GM23248 (cell line): ENCODE data around the gene IRF8. TPM values are rescaled to one million over a fixed set of nuclear protein-coding genes. Genes with fewer than 3 reads are reported as not detected.
A peak's percentile ranks its signal among the peaks of the same experiment; 100 is the strongest.

Source experiments
- DNase-seq: peaks from one replicate; pipeline ENCODE4 v3.0.0-alpha.2; 2015
- H2AFZ ChIP-seq: fragments of 200-600 bp; sonication (generic); 2 replicates; pipeline ENCODE4 v1.6.1; 2016; ENCODE audit warnings: antibody characterized with exemption
- H3F3A ChIP-seq: fragments of 200-600 bp; sonication (generic); 2 replicates; pipeline ENCODE4 v1.6.1; 2016; ENCODE audit warnings: mild to moderate bottlenecking, antibody characterized with exemption, mixed run types; ENCODE audit not compliant: insufficient read depth
- H3K27ac ChIP-seq: fragments of 200-600 bp; sonication (generic); 2 replicates; pipeline ENCODE4 v1.5.1; 2016; ENCODE audit warnings: mild to moderate bottlenecking
- H3K27me3 ChIP-seq: fragments of 200-600 bp; sonication (generic); replicated peaks from 2 replicates; pipeline ENCODE4 v1.6.1; 2016; ENCODE audit warnings: mild to moderate bottlenecking; ENCODE audit not compliant: insufficient read depth
- H3K36me3 ChIP-seq: fragments of 200-600 bp; sonication (generic); 2 replicates; pipeline ENCODE4 v1.6.1; 2016; ENCODE audit warnings: low read depth, mild to moderate bottlenecking
- H3K4me1 ChIP-seq: fragments of 200-600 bp; sonication (generic); 2 replicates; pipeline ENCODE4 v1.6.1; 2016; ENCODE audit warnings: mild to moderate bottlenecking; ENCODE audit not compliant: insufficient read depth
- H3K4me2 ChIP-seq: fragments of 200-600 bp; sonication (generic); one replicate; pipeline ENCODE4 v1.6.1; 2016; ENCODE audit warnings: mild to moderate bottlenecking; ENCODE audit not compliant: unreplicated experiment
- H3K4me3 ChIP-seq: fragments of 200-600 bp; sonication (generic); 2 replicates; pipeline ENCODE4 v1.5.1; 2016; ENCODE audit warnings: mild to moderate bottlenecking
- H3K79me2 ChIP-seq: fragments of 200-600 bp; sonication (generic); 2 replicates; pipeline ENCODE4 v1.6.1; 2016; ENCODE audit warnings: mild to moderate bottlenecking; ENCODE audit not compliant: insufficient read depth
- H3K9ac ChIP-seq: fragments of 200-600 bp; sonication (generic); 2 replicates; pipeline ENCODE4 v1.6.1; 2016; ENCODE audit warnings: mild to moderate bottlenecking
- H3K9me2 ChIP-seq: fragments of 200-600 bp; sonication (generic); 2 replicates; pipeline ENCODE4 v1.6.1; 2016; ENCODE audit warnings: mixed run types, mild to moderate bottlenecking, moderate library complexity; ENCODE audit not compliant: insufficient read depth
- H3K9me3 ChIP-seq: fragments of 200-600 bp; sonication (generic); one replicate; pipeline ENCODE4 v1.6.1; 2017; ENCODE audit warnings: low read depth
- H4K20me1 ChIP-seq: fragments of 200-600 bp; sonication (generic); 2 replicates; pipeline ENCODE4 v1.6.0; 2016; ENCODE audit not compliant: insufficient read depth
- EZH2 ChIP-seq: fragments of 200-600 bp; sonication (generic); IDR thresholded peaks from 2 replicates; pipeline ENCODE4 v1.6.1; 2018; ENCODE audit warnings: antibody characterized with exemption, mild to moderate bottlenecking; ENCODE audit not compliant: insufficient read depth, poor library complexity, severe bottlenecking
- EZH2phosphoT487 ChIP-seq: fragments of 200-600 bp; sonication (generic); IDR thresholded peaks from 2 replicates; pipeline ENCODE4 v1.6.1; 2018; ENCODE audit warnings: antibody characterized with exemption, moderate library complexity, mild to moderate bottlenecking, low read depth; ENCODE audit not compliant: insufficient read depth
- WGBS, 2 experiments: methylation state at CpG; one replicate each; pipeline ENCODE4 v1.1.6; 2015 to 2017; ENCODE audit warnings: low lambda C conversion rate in 2 of 2, low coverage in 1 of 2; ENCODE audit errors: missing lambda C conversion rate in 2 of 2; 5-methylcytosine and 5-hydroxymethylcytosine counted together
- in situ Hi-C: fragments of 300-500 bp; cut with MboI; formaldehyde crosslinking; loops from 2 replicates; pipeline ENCODE4 v1.15.0; 2020
- polyA plus RNA-seq: library from polyadenylated mRNA; unstranded; fragments of >200 nt; fragmentation: Nextera tagmentation; extraction: Ambion mirVana; gene quantifications from 2 replicates; pipeline ENCODE4 v1.2.1, GENCODE V29; 2016
- total RNA-seq: library from RNA; depleted of rRNA; stranded (reverse); fragments of >200 nt; shearing (Covaris generic); gene quantifications from 2 replicates; pipeline ENCODE4 v1.2.3, GENCODE V29; 2014; rRNA removed

The IRF8 gene
- not detected in 2 replicates for total RNA-seq
- 0.31 and 0.58 TPM in 2 replicates for polyA plus RNA-seq

GRCh38 chr16:85898521-85899442 lies at the start of gene IRF8:
Gene IRF8, plus strand, starts transcription at chr16:85899162. Its CDS starts 3,854 bp downstream, at chr16:85903016.
- in situ Hi-C loops = no loop called here
- Histone ChIP-seq H3K4me1 (no peaks in the 10 kb centered on the region), H3K4me3 (no peak within 1 kb of the TSS), H4K20me1 (no peaks in the 10 kb centered on the region), H3K79me2 (no peaks in the 10 kb centered on the region), H3K9me3 (no peaks in the 10 kb centered on the region), H3K27me3 (peaks cover 88% of the 10 kb centered on the region), H3F3A (no peaks in the 10 kb centered on the region), H3K9ac (no peak within 1 kb of the TSS), H2AFZ (no peak within 1 kb of the TSS), H3K27ac (no peak within 1 kb of the TSS), H3K9me2 (no peaks in the 10 kb centered on the region), H3K4me2 (no peak within 1 kb of the TSS), H3K36me3 (no peaks in the 10 kb centered on the region)
- peak; percentile 91 for TF ChIP-seq EZH2
- no peak for TF ChIP-seq EZH2phosphoT487
- WGBS, 2 experiments = 10% methylated on average over 92 to 94 of the region's 102 CpGs
- peak; percentile 25 for DNase-seq

GRCh38 chr16:85849388-85849787 lies 49.6 kb upstream of the IRF8 start:
- Histone ChIP-seq H4K20me1 (no peaks in the 10 kb centered on the region), H3K4me1 (no peaks in the 10 kb centered on the region), H2AFZ (no peak overlapping the region), H3K9me3 (no peaks in the 10 kb centered on the region), H3K9ac (no peak overlapping the region), H3K79me2 (no peaks in the 10 kb centered on the region), H3K4me2 (no peak overlapping the region), H3K9me2 (no peaks in the 10 kb centered on the region), H3K27me3 (peaks cover 71% of the 10 kb centered on the region), H3F3A (no peaks in the 10 kb centered on the region), H3K27ac (no peak overlapping the region), H3K4me3 (no peak overlapping the region), H3K36me3 (no peaks in the 10 kb centered on the region)
- in situ Hi-C loops = loop anchor here (25.0 kb wide), 1 partner anchor 663 kb away; the partner anchor contains the start of gene FOXF1
- WGBS, 2 experiments = 39 to 42% methylated on average over 8 of the region's 8 CpGs
- TF ChIP-seq EZH2 (no peak), EZH2phosphoT487 (no peak)
- DNase-seq = no peak

- Histone ChIP-seq H3F3A (no peaks in the 10 kb centered on the region), H3K9ac (no peak overlapping the region), H4K20me1 (no peaks in the 10 kb centered on the region), H3K9me3 (no peaks in the 10 kb centered on the region), H2AFZ (no peak overlapping the region), H3K4me2 (no peak overlapping the region), H3K27ac (no peak overlapping the region), H3K4me1 (no peaks in the 10 kb centered on the region), H3K79me2 (no peaks in the 10 kb centered on the region), H3K4me3 (no peak overlapping the region), H3K27me3 (peaks cover 62% of the 10 kb centered on the region), H3K36me3 (no peaks in the 10 kb centered on the region), H3K9me2 (no peaks in the 10 kb centered on the region)
- 62 to 75% methylated on average over 5 of the region's 5 CpGs for WGBS, 2 experiments
- no peak for DNase-seq
- in situ Hi-C loops = no loop called here
- TF ChIP-seq EZH2phosphoT487 (no peak), EZH2 (no peak)
These were observed 48.5 kb upstream of the IRF8 start for GRCh38 chr16:85850344-85850880.

GRCh38 chr16:85851034-85851785 lies 47.8 kb upstream of the IRF8 start:
- Histone ChIP-seq H3K27me3 (peaks cover 61% of the 10 kb centered on the region), H3K4me2 (no peak overlapping the region), H3K4me3 (no peak overlapping the region), H3K9ac (no peak overlapping the region), H4K20me1 (no peaks in the 10 kb centered on the region), H3K36me3 (no peaks in the 10 kb centered on the region), H3F3A (no peaks in the 10 kb centered on the region), H3K27ac (no peak overlapping the region), H3K9me3 (no peaks in the 10 kb centered on the region), H3K9me2 (no peaks in the 10 kb centered on the region), H3K4me1 (no peaks in the 10 kb centered on the region), H3K79me2 (no peaks in the 10 kb centered on the region), H2AFZ (no peak overlapping the region)
- DNase-seq = no peak
- in situ Hi-C loops = no loop called here
- WGBS, 2 experiments = 54 to 56% methylated on average over 15 of the region's 15 CpGs
- TF ChIP-seq EZH2 (no peak), EZH2phosphoT487 (no peak)
